Left ventricle myocardium inferior (tissue), 1 donor: Measurements from ENCODE around the gene OR4C45. TPM values are rescaled to one million over a fixed set of nuclear protein-coding genes. Genes with fewer than 3 reads are reported as not detected.

Source experiments
- DNase-seq: peaks from one replicate; pipeline ENCODE4 v3.0.0-alpha.2; 2020
- H3K27ac ChIP-seq: fragments of 200-600 bp; replicated peaks from 2 replicates; pipeline ENCODE4 v1.8.0; 2021
- H3K27me3 ChIP-seq: fragments of 200-600 bp; 2 replicates; pipeline ENCODE4 v1.8.0; 2021; ENCODE audit warnings: low read depth
- H3K36me3 ChIP-seq: fragments of 200-600 bp; 2 replicates; pipeline ENCODE4 v1.8.0; 2021
- H3K4me1 ChIP-seq: fragments of 200-600 bp; 2 replicates; pipeline ENCODE4 v1.8.0; 2021
- H3K4me3 ChIP-seq: fragments of 200-600 bp; 2 replicates; pipeline ENCODE4 v1.8.0; 2021; ENCODE audit warnings: mild to moderate bottlenecking, moderate library complexity
- H3K9me3 ChIP-seq: fragments of 200-600 bp; replicated peaks from 2 replicates; pipeline ENCODE4 v1.8.0; 2021
- intact Hi-C: fragments of 100-400 bp; cut with micrococcal nuclease; formaldehyde crosslinking; loops from one replicate; pipeline ENCODE4 v1.11.0; 2022
- total RNA-seq: library from RNA; stranded (reverse); fragmentation: NEBNext Ultra II Directional; extraction: Animal tissue kit (Norgen Biotek cat#: 25700); gene quantifications from one replicate; pipeline ENCODE4 v1.2.1, GENCODE V29; 2021
- TF ChIP-seq, protein P1 (sequence below): fragments of 200-600 bp; IDR thresholded peaks from 2 replicates; pipeline ENCODE4 v1.8.0; 2021; ENCODE audit warnings: antibody characterized with exemption, mild to moderate bottlenecking, borderline replicate concordance
- donor health status: DM: no; HTN: yes; CAD: no; lungs with severe emphysema.

Gene OR4C45
- total RNA-seq, 1 donor from 2014 or later: not detected

DNA sequence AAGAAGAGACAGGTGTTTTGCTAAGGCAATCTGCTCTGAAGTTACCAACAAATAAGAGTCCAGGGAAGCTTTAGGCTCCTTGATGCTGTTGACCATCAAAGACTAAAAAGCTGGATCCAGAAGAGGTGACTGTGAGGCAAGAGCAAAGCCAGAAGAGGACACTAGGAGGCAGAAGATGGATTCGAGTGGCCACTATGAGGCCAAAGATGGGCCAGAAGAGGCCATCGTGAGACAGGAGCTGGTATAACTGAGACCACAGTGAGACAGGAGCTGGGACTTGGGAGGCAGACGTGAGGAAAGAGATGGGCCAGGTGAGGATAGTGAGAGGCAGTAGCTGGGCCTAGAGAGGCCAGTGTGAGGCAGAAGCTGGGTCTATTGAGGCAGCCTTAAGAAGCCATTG, 37.7 kb downstream of the OR4C45 start:
- intact Hi-C loops: no loop called here
- TF ChIP-seq, protein P1, sequence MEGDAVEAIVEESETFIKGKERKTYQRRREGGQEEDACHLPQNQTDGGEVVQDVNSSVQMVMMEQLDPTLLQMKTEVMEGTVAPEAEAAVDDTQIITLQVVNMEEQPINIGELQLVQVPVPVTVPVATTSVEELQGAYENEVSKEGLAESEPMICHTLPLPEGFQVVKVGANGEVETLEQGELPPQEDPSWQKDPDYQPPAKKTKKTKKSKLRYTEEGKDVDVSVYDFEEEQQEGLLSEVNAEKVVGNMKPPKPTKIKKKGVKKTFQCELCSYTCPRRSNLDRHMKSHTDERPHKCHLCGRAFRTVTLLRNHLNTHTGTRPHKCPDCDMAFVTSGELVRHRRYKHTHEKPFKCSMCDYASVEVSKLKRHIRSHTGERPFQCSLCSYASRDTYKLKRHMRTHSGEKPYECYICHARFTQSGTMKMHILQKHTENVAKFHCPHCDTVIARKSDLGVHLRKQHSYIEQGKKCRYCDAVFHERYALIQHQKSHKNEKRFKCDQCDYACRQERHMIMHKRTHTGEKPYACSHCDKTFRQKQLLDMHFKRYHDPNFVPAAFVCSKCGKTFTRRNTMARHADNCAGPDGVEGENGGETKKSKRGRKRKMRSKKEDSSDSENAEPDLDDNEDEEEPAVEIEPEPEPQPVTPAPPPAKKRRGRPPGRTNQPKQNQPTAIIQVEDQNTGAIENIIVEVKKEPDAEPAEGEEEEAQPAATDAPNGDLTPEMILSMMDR: no peak
- no peaks in the 10 kb centered on the region for H3K36me3 ChIP-seq
- H3K4me3 ChIP-seq: no peak overlapping the region
- no peak for DNase-seq
- no peaks in the 10 kb centered on the region for H3K27me3 ChIP-seq
- H3K9me3 ChIP-seq: no peaks in the 10 kb centered on the region
- H3K4me1 ChIP-seq: no peaks in the 10 kb centered on the region
- H3K27ac ChIP-seq: no peak overlapping the region

DNA sequence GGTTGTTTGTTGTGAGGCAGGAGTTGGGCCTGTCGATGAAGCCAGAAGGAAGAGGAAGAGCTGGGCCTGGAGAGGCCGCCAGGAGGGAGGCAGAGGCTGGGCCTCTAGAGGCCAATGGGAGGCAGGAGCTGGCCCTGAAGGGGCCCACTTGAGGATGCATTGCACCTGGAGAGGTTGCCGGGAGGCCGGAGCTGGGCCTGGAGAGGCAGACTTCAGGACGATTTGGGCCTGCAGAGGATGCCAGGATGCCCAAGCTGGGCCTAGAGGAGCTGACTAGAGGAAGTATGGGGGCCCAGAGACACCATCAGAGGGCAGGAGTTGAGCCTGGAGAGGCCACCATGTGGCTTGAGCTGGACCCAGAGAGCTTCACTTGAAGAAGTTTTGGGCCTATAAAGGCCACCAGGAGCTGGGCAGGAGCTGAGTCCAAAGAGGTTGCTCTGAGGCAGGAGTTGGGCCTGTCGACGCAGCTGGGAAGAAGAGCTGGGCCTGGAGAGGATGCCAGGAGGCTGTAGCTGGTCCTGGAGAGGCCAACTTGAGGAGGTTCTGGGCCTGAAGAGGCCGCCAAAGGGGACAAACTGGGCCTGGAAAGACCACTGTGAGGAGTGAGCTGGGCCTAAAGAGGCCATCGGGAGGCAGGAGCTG, 39.0 kb downstream of the OR4C45 start:
- Histone ChIP-seq H3K4me3 (no peak overlapping the region), H3K9me3 (peaks cover under 1% of the 10 kb centered on the region), H3K4me1 (no peaks in the 10 kb centered on the region), H3K27ac (no peak overlapping the region), H3K27me3 (no peaks in the 10 kb centered on the region), H3K36me3 (no peaks in the 10 kb centered on the region)
- intact Hi-C loops: no loop called here
- DNase-seq: no peak
- TF ChIP-seq, protein P1: no peak

DNA sequence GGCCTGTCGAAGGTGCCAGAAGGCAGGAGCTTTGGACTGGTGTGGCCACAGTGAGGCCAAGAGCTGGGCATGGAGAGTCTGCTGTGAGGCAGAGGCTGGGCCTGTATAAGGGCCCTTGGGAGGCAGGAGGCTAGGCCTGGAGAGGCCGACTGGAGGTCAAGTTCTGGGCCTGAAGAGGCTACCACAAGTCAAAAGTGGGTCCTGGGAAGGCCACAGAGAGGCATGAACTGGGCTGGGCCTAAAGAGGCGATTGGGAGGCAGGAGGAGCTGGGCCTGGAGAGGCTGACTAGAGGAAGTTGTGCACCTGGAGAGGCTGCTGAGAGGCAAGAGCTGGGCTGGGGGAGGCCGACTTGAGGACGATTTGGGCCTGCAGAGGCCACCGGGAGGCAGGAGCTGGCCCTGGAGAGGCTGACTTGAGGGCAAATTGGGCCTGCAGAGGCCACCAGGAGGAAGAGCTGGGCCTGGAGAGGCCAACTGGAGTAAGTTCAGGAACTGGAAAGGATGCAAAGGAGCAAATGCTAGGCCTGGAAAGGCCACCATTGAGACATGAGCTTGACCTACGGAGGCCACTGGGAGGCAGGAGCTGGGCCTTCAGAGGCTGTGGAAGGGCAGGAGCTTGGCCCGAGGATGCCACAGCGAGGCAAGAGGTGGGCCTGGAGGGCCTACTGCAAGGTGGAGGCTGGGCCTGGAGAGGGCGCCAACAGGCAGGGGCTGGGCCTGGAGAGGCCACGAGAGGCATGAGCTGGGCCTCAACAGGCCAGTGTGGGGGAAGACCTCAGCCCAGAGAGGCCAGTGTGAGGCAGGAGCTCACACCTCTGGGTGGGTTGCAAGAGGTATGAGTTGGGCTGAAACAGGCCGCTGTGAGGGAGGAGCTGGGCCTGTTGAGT, 39.8 kb downstream of the OR4C45 start:
- Histone ChIP-seq H3K27ac (no peak overlapping the region), H3K36me3 (no peaks in the 10 kb centered on the region), H3K9me3 (peaks cover 8% of the 10 kb centered on the region), H3K4me1 (no peaks in the 10 kb centered on the region), H3K4me3 (no peak overlapping the region), H3K27me3 (no peaks in the 10 kb centered on the region)
- intact Hi-C loops: no loop called here
- TF ChIP-seq, protein P1: no peak
- DNase-seq: no peak

DNA sequence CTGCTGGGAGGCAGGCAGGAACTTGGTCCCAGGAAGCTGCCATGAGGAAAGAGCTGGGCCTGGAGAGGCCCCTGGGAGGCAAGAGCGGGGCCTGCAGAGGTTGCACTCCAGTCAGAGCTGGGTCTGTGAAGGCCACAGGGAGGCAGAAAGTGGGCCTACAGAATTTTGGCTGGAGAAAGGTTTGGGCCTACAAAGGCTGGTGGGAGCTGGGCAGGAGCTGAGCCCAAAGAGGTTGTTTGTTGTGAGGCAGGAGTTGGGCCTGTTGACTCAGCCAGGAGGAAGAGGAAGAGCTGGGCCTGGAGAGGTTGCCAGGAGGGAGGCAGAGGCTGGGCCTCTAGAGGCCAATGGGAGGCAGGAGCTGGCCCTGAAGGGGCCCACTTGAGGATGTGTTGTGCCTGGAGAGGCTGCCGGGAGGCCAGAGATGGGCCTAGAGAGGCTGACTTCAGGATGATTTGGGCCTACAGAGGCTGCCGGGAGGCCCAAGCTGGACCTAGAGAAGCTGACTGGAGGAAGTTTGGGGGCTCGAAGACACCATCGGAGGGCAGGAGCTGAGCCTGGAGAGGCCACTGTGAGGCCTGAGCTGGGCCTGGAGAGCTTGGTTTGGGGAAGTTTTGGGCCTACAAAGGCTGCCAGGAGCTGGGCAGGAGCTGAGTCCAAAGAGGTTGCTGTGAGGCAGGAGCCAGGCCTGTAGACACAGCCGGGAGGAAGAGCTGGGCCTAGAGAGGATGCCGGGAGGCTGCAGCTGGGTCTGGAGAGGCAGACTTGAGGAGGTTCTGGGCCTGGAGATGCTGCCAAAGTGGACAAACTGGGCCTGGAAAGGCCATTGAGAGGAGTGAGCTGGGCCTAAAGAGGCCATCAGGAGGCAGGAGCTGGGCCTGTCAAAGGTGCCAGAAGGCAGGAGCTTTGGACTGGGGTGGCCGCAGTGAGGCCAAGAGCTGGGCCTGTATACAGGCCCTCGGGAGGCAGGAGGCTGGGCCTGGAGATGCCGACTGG, 40.7 kb downstream of the OR4C45 start:
- intact Hi-C loops: no loop called here
- Histone ChIP-seq H3K4me1 (no peaks in the 10 kb centered on the region), H3K27me3 (no peaks in the 10 kb centered on the region), H3K4me3 (no peak overlapping the region), H3K9me3 (peaks cover 17% of the 10 kb centered on the region), H3K36me3 (no peaks in the 10 kb centered on the region), H3K27ac (no peak overlapping the region)
- no peak for DNase-seq
- TF ChIP-seq, protein P1: no peak

DNA sequence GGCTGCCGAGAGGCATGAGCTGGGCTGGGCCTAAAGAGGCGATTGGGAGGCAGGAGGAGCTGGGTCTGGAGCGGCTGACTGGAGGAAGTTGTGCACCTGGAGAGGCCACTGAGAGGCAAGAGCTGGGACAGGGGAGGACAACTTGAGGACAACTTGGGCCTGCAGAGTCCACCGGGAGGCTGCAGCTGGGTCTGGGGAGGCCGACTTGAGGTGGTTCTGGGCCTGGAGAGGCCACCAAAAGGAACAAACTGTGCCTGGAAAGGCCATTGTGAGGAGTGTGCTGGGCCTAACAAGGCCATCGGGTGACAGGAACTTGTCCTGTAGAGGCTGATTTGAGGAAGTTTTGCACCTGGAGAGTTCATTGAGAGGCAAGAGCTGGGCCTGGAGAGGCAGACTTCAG, 41.5 kb downstream of the OR4C45 start:
- no peak overlapping the region for H3K27ac ChIP-seq
- intact Hi-C loops: no loop called here
- DNase-seq: no peak
- no peaks in the 10 kb centered on the region for H3K27me3 ChIP-seq
- TF ChIP-seq, protein P1: no peak
- no peak overlapping the region for H3K4me3 ChIP-seq
- H3K4me1 ChIP-seq: no peaks in the 10 kb centered on the region
- H3K9me3 ChIP-seq: peaks cover 24% of the 10 kb centered on the region
- no peaks in the 10 kb centered on the region for H3K36me3 ChIP-seq
